ENCODE data around the gene SKI. TPM values are rescaled to one million over a fixed set of nuclear protein-coding genes. Genes with fewer than 3 reads are reported as not detected.

Gene SKI
- total RNA-seq, 4 donors from 2014 or later = 24.4 to 52.4 (median 32.2) TPM

GRCh38 chr1:2327841-2328240 lies 99.7 kb downstream of the SKI start:
- H3K36me3 ChIP-seq = no peaks in the 10 kb centered on the region
- 86% methylated on average over 20 of the region's 22 CpGs; no CpG with 5 or more reads in 1 of the 2 donors for WGBS, 2 donors (ENCODE audit: low coverage in 1 of 2)
- no peak for DNase-seq
- TF ChIP-seq POLR2A (IDR thresholded peaks at IDR 0.05) (no peak), POLR2AphosphoS5 (IDR thresholded peaks at IDR 0.05) (no peak), EP300 (IDR thresholded peaks at IDR 0.05; ENCODE audit: low read depth) (no peak)
- TF ChIP-seq, protein P1, sequence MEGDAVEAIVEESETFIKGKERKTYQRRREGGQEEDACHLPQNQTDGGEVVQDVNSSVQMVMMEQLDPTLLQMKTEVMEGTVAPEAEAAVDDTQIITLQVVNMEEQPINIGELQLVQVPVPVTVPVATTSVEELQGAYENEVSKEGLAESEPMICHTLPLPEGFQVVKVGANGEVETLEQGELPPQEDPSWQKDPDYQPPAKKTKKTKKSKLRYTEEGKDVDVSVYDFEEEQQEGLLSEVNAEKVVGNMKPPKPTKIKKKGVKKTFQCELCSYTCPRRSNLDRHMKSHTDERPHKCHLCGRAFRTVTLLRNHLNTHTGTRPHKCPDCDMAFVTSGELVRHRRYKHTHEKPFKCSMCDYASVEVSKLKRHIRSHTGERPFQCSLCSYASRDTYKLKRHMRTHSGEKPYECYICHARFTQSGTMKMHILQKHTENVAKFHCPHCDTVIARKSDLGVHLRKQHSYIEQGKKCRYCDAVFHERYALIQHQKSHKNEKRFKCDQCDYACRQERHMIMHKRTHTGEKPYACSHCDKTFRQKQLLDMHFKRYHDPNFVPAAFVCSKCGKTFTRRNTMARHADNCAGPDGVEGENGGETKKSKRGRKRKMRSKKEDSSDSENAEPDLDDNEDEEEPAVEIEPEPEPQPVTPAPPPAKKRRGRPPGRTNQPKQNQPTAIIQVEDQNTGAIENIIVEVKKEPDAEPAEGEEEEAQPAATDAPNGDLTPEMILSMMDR (IDR thresholded peaks at IDR 0.05) = no peak
- no peak overlapping the region for H3K27ac ChIP-seq
- H3K27me3 ChIP-seq = no peaks in the 10 kb centered on the region
- intact Hi-C loops (cut with DNase I; ENCODE audit: low total_unique reads) = no loop called here
- H3K9me3 ChIP-seq = no peaks in the 10 kb centered on the region
- in situ Hi-C loops (cut with MboI; ENCODE audit: low pct_ligation_motif_present in 1 of 4, low pct_unique_long_range_greater_than_20kb in 1 of 4, low sequenced_read_pairs in 3 of 4) = no loop called here
- peaks cover 5 to 14% (median 11%) of the 10 kb centered on the region in 4 donors for H3K4me1 ChIP-seq
- H3K4me3 ChIP-seq = no peak overlapping the region

DNA sequence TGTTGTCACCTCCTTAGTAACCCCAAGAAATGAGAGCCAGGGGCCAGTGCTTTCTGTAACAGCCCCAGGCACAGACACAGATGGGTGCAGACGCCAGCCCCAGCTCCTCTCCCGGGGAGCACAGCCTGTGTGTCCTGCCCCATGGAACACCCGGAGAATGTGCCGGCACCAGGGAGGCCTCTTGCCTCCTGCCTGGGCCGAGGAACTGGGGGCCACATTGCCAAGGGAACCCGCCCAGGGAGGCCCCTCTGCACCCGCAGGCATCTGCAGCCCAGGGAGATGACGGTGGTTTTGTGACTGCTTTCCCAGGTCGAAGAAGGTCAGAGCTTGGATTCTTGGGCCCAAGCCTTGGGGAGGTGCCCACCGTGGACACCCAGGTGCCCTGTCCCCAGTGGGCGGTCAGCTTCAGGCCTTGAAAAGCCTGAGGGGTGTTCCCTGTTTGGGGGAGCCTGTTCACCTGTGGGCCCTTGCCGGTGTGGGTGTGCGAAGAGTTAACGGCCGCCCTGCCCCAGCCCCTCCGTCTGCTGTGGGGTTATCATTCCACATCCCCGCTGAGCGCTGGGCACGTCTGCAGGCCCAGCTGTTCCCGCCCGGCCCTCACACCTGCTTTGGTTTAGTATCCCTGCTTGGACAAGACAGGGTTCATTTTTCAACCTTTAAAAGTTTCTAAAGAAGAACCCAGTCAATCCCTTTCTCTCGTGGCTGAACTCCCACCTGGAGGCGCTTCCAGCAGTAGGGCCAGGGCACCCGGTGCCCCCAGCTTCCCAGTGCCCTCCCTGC lies 100.7 kb downstream of the SKI start:
- no peak for DNase-seq
- in situ Hi-C loops (cut with MboI; ENCODE audit: low pct_ligation_motif_present in 1 of 4, low pct_unique_long_range_greater_than_20kb in 1 of 4, low sequenced_read_pairs in 3 of 4) (no loop called here), intact Hi-C loops (cut with DNase I; ENCODE audit: low total_unique reads) (no loop called here)
- no peak overlapping the region for H3K4me3 ChIP-seq
- H3K4me1 ChIP-seq = peaks cover 5 to 14% (median 9%) of the 10 kb centered on the region in 4 donors
- 82% methylated on average over 20 of the region's 24 CpGs; no CpG with 5 or more reads in 1 of the 2 donors for WGBS, 2 donors (ENCODE audit: low coverage in 1 of 2)
- no peak overlapping the region for H3K27ac ChIP-seq
- H3K27me3 ChIP-seq = no peaks in the 10 kb centered on the region
- TF ChIP-seq, protein P1 (IDR thresholded peaks at IDR 0.05) = no peak
- TF ChIP-seq EP300 (IDR thresholded peaks at IDR 0.05; ENCODE audit: low read depth) (no peak), POLR2AphosphoS5 (IDR thresholded peaks at IDR 0.05) (no peak), POLR2A (IDR thresholded peaks at IDR 0.05) (no peak)
- H3K9me3 ChIP-seq = no peaks in the 10 kb centered on the region
- no peaks in the 10 kb centered on the region for H3K36me3 ChIP-seq

- WGBS, 2 donors (ENCODE audit: low coverage in 1 of 2) = 84% methylated on average over 10 of the region's 12 CpGs; no CpG with 5 or more reads in 1 of the 2 donors
- intact Hi-C loops (cut with DNase I; ENCODE audit: low total_unique reads) = loop anchor here (5.0 kb wide), 1 partner anchor 57 kb away; no protein-coding TSS in a partner anchor
Observed at GRCh38 chr1:2330035-2330434, 101.9 kb downstream of the SKI start.

More at GRCh38 chr1:2330035-2330434, 101.9 kb downstream of the SKI start:
- H3K9me3 ChIP-seq = no peaks in the 10 kb centered on the region
- H3K4me3 ChIP-seq = no peak overlapping the region
- no peaks in the 10 kb centered on the region for H3K36me3 ChIP-seq
- H3K27me3 ChIP-seq = no peaks in the 10 kb centered on the region
- in situ Hi-C loops (cut with MboI; ENCODE audit: low pct_ligation_motif_present in 1 of 4, low pct_unique_long_range_greater_than_20kb in 1 of 4, low sequenced_read_pairs in 3 of 4) = no loop called here
- H3K27ac ChIP-seq = peak overlapping the region in 3 of 4 donors; percentile 24 to 63 (median 60)
- TF ChIP-seq POLR2AphosphoS5 (IDR thresholded peaks at IDR 0.05) = no peak
- TF ChIP-seq, protein P1 (IDR thresholded peaks at IDR 0.05) = no peak
- no peak for TF ChIP-seq EP300 (IDR thresholded peaks at IDR 0.05; ENCODE audit: low read depth)
- no peak for DNase-seq
- H3K4me1 ChIP-seq = peaks cover 5 to 14% (median 9%) of the 10 kb centered on the region in 4 donors

All from transverse colon (tissue), 4 donors.